Measurements from ENCODE around the gene METTL22.

The METTL22 gene

GRCh38 chr16:8696880-8697279, 75.4 kb downstream of the METTL22 start:
- DNase-seq (ENCODE audit: low spot score), result no peak

- no peak for DNase-seq (ENCODE audit: low spot score)
Measured at GRCh38 chr16:8697965-8698364, 76.5 kb downstream of the METTL22 start.
